Raji (cell line): Measurements from ENCODE around the gene FNDC1.

Source experiments
- POLR2A ChIP-seq: IDR thresholded peaks from 2 replicates; pipeline ENCODE4 v1.6.1; 2011; ENCODE audit warnings: low read depth, low read length, control low read depth; ENCODE audit not compliant: insufficient read depth

Gene FNDC1

GRCh38 chr6:159256128-159256527 lies 86.9 kb downstream of the FNDC1 start:
- TF ChIP-seq POLR2A: no peak

DNA sequence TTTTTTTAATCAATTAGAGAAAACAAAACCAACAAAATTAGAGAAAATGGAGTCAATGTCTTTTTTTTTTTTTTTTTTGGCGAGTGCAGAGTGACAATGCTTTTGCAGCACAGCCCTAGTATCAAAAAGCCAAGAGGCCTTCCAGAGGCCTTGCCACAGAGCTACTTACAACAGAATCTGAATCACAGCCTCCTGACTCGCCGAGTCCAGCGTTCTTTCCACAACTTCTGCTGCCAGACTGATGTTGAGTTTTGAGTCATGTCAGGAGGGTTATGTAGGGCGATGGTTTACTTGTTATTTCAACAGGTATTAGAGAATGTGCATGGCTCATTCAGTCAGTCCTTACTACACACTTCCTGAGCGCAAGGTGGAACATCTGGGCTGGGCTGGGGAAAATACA lies 88.6 kb downstream of the FNDC1 start:
- TF ChIP-seq POLR2A: no peak

- TF ChIP-seq POLR2A: no peak
These were observed 90.4 kb downstream of the FNDC1 start for GRCh38 chr6:159259441-159260125.

DNA sequence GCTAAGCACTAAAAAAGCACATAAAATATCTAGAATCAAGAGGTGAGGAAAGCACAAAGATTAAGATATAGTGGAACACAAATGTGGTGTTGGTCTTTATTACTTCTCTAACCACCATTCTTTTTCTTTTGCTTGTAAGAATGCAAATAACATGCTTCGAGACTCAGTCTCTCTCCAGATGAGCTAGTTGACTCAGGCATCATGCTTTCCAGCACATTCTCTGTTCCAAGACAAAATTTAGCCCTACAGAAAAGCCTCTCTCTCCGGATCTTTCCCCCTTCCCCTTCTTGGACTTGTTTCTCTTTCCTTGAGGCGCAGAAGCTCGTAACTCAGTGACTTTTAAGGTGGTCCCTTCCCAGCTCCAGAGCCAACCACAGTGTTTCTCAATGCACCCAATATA lies 91.0 kb downstream of the FNDC1 start:
- TF ChIP-seq POLR2A: no peak

DNA sequence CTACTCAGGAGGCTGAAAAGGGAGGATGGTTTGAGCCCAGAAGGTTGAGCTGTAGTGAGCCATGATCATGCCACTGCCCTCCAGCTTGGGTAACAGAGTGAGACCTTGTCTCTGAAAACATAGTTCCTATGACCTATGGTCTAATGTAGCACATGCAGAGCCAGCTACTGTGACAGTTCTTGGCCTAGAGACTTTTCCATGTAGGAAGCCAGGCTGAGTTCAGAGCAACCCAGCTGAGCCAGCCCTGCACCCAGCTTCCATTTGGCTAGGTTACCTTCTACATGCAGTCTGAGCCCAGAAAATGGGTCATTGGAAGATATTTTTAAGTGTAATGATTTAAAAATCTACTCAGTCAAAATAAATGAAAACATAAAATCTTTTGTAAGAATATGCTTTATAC lies 92.8 kb downstream of the FNDC1 start:
- no peak for TF ChIP-seq POLR2A

- TF ChIP-seq POLR2A: no peak
These were observed 93.4 kb downstream of the FNDC1 start for GRCh38 chr6:159262586-159262985.

DNA sequence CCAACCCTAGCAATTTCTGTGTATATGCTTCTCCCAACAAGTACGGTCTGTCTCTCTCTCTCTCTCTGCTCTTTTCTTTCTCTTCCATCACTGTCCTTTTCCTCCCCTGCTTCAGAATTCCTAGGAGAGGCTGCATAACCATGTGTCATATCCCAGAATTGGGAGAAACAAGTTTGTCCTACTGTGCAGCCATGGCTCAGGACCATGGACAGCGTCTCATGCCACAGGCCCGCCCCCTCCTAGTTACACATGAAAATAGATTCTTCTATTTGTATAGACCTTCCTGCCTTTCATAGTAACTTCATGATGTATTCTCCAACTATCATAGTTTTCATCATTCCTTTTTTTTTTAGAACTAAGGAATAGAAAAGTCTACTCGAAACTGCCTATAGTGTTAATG lies 98.0 kb downstream of the FNDC1 start:
- no peak for TF ChIP-seq POLR2A

DNA sequence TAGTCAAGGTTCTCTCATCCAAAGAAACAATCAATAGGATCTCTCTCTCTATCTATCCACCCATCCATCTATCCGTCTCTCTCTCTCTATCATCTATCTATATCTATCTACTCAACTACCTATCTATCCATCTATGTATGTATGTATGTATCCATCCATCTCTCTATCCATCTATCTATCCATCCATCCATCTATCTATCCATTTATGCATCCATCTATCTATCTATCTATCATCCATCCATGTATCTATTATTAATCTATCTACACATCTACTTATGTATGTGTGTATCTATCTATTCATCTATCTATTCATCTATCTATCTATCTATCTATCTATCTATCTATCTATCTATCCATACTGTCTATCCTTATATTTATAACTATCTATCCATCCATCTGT lies 99.3 kb downstream of the FNDC1 start:
- TF ChIP-seq POLR2A: no peak

- TF ChIP-seq POLR2A: no peak
These were observed 102.1 kb downstream of the FNDC1 start for GRCh38 chr6:159271257-159271656.

- no peak for TF ChIP-seq POLR2A
These were observed 109.4 kb downstream of the FNDC1 start for GRCh38 chr6:159278626-159279025.

DNA sequence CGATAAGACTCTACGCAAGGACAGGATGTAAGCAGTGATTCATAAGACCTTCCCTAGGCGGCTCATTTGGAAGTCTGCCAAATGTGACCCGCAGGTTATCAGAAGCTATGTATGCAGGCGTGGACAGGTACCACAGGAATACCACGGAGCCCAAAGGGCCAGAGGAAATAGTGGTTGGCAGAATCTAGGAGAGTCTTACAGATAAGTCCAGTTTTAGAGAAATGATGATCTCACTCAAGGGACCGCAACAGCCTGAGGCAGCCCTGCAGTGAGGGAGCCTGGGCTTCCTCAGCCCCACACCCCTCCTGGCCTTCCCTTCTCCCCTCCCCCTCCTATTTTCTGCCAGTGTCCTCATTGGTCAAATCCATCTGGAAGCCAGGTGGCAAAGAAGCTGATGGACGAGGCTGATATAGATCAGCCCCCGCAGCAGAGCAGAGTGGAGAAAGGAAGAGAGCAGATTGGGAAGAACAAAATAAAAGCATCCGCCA lies 110.6 kb downstream of the FNDC1 start:
- TF ChIP-seq POLR2A: no peak

GRCh38 chr6:159282421-159282820 lies 113.2 kb downstream of the FNDC1 start:
- TF ChIP-seq POLR2A: no peak

DNA sequence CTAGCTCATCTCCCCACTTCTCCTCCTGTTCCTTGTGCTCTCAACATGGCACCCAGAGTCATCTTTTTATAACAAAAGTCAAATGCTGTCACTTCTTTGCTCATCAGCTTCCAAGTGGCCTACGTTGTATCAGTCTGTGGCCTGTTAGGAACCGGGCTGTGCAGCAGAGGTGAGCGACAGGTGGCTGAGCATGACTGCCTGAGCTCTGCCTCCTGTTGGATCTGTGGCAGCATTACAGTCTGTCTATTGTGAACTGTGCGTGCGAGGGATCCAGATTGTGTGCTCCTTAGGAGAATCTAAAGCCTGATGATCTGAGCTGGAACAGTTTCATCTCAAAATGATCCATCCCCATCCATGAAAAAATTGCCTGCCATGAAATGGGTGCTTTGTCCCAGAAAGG lies 129.6 kb downstream of the FNDC1 start:
- no peak for TF ChIP-seq POLR2A

DNA sequence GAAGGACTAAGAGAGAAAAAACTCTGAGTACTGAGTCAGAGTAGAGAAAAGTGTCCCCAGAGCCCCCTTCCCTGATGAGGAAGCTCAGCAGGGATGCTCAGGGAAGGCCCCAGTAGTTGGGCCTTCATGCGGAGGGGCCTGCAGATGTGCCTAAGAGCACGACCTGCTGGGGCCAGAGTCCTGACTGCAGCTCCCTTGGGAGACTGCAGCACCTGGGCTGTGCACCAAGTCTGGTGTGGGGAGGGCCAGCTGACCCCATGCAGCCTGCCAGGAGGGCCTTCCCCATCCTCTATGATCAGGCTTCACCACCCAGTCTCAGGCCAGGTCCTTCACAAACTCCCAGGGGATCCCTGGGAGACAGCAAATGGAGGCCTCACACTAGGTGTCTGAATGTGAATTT lies 130.4 kb downstream of the FNDC1 start:
- TF ChIP-seq POLR2A: no peak

GRCh38 chr6:159301277-159301676 lies 132.1 kb downstream of the FNDC1 start:
- no peak for TF ChIP-seq POLR2A

- no peak for TF ChIP-seq POLR2A
These were observed 132.8 kb downstream of the FNDC1 start for GRCh38 chr6:159301810-159302593.
